Measurements from ENCODE around the gene PCDHGA2.

DNA sequence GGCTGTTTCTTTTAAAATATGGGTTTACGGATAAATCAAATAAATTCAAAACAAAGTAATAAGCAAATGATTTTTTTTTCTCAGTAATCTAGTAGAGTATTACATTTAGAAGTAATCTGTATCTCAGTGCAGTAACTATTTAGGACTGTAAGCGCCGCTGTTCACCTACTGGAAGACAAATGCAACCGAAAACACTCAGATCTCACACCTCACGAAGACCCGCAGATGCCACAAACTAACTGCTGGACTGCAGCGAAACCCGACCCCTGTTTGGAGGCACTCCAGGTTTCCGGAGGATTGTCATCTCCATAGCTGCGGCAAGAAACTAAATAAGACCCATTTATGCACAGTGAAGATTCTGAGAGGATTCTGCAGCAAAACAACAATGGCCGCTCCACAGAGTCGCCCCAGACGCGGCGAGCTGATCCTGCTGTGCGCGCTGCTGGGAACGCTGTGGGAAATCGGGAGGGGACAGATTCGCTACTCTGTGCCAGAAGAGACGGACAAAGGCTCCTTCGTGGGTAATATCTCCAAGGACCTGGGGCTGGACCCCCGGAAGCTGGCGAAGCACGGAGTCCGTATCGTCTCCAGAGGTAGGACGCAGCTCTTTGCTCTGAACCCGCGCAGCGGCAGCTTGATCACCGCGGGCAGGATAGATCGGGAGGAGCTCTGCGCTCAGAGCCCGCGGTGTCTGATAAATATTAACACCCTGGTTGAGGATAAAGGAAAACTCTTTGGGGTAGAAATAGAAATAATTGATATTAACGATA is 54.1 kb downstream of the PCDHGA2 start, which contains the start of gene PCDHGA8:
- TF ChIP-seq, protein P1, sequence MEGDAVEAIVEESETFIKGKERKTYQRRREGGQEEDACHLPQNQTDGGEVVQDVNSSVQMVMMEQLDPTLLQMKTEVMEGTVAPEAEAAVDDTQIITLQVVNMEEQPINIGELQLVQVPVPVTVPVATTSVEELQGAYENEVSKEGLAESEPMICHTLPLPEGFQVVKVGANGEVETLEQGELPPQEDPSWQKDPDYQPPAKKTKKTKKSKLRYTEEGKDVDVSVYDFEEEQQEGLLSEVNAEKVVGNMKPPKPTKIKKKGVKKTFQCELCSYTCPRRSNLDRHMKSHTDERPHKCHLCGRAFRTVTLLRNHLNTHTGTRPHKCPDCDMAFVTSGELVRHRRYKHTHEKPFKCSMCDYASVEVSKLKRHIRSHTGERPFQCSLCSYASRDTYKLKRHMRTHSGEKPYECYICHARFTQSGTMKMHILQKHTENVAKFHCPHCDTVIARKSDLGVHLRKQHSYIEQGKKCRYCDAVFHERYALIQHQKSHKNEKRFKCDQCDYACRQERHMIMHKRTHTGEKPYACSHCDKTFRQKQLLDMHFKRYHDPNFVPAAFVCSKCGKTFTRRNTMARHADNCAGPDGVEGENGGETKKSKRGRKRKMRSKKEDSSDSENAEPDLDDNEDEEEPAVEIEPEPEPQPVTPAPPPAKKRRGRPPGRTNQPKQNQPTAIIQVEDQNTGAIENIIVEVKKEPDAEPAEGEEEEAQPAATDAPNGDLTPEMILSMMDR (IDR thresholded peaks at IDR 0.05; ENCODE audit: low read depth, low read length), result no peak
- TF ChIP-seq POLR2A (IDR thresholded peaks at IDR 0.05; ENCODE audit: extremely low read depth, insufficient read length), result no peak
- TF ChIP-seq, protein P2, sequence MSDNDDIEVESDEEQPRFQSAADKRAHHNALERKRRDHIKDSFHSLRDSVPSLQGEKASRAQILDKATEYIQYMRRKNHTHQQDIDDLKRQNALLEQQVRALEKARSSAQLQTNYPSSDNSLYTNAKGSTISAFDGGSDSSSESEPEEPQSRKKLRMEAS (IDR thresholded peaks at IDR 0.05; ENCODE audit: low read depth, low read length), result no peak
- no peak for TF ChIP-seq MYC (IDR thresholded peaks at IDR 0.05; ENCODE audit: low read depth, low read length)
